CD14-positive monocyte (primary cell): Measurements from ENCODE around the gene MEIOSIN. TPM values are rescaled to one million over a fixed set of nuclear protein-coding genes. Genes with fewer than 3 reads are reported as not detected.
"Not testable (repeated sequence)": the region's sequence is repeated elsewhere in the genome, so short reads cannot be mapped to it uniquely, and the experiment has no call there.

Experiments used
- DNase-seq, 3 donors: peaks; one replicate each; pipeline ENCODE4 v3.0.0-alpha.2; 2011 to 2022
- H2AFZ ChIP-seq: 2 replicates; pipeline ENCODE4 v1.6.0; 2012; ENCODE audit warnings: mild to moderate bottlenecking, low read depth, low read length, inconsistent platforms; ENCODE audit not compliant: insufficient read depth, poor library complexity, severe bottlenecking
- H3K27ac ChIP-seq, 2 donors: 1 replicate in 1 of 2; 2 replicates in 1 of 2; pipeline ENCODE4 v1.5.1; 2012 to 2013; ENCODE audit warnings: low read length in 2 of 2, control low read depth in 1 of 2, inconsistent platforms in 1 of 2, low read depth in 1 of 2, mild to moderate bottlenecking in 1 of 2
- H3K27me3 ChIP-seq, 2 donors: one replicate each; pipeline versions ENCODE4 v1.6.0 to v1.6.1; 2011 to 2013; ENCODE audit warnings: low read length in 2 of 2; ENCODE audit not compliant: control insufficient read depth in 2 of 2, insufficient read depth in 2 of 2
- H3K36me3 ChIP-seq, 2 donors: replicated peaks in 1 of 2; 1 replicate in 1 of 2; 2 replicates in 1 of 2; pipeline versions ENCODE4 v1.5.1 to v1.6.1; 2012 to 2013; ENCODE audit warnings: low read length in 2 of 2, control low read depth in 1 of 2, inconsistent platforms in 1 of 2, mild to moderate bottlenecking in 1 of 2; ENCODE audit not compliant: insufficient read depth in 2 of 2, control insufficient read depth in 1 of 2
- H3K4me1 ChIP-seq, 2 donors: 1 replicate in 1 of 2; 2 replicates in 1 of 2; pipeline versions ENCODE4 v1.5.1 to v1.6.1; 2012 to 2013; ENCODE audit warnings: low read length in 2 of 2, control low read depth in 1 of 2, inconsistent platforms in 1 of 2, mild to moderate bottlenecking in 1 of 2, moderate library complexity in 1 of 2; ENCODE audit not compliant: insufficient read depth in 2 of 2, control insufficient read depth in 1 of 2
- H3K4me2 ChIP-seq: replicated peaks from 2 replicates; pipeline ENCODE3; 2012; ENCODE audit warnings: low read length, moderate library complexity, mild to moderate bottlenecking; ENCODE audit not compliant: poor library complexity, severe bottlenecking; ENCODE audit errors: extremely low read depth
- H3K4me3 ChIP-seq, 3 experiments: fragments of 200-600 bp in 1 of 3; sonication (generic) in 1 of 3; replicated peaks in 1 of 3; 1 replicate in 2 of 3; 2 replicates in 1 of 3; pipeline ENCODE4 v1.5.1; 2011 to 2013; ENCODE audit warnings: low read length in 3 of 3, mild to moderate bottlenecking in 3 of 3, control low read depth in 2 of 3, low read depth in 2 of 3, inconsistent platforms in 1 of 3, moderate library complexity in 1 of 3
- H3K79me2 ChIP-seq: 2 replicates; pipeline ENCODE4 v1.6.0; 2012; ENCODE audit warnings: mild to moderate bottlenecking, control low read depth, inconsistent platforms, low read length, moderate library complexity; ENCODE audit not compliant: insufficient read depth
- H3K9ac ChIP-seq: 2 replicates; pipeline ENCODE4 v1.6.0; 2017; ENCODE audit warnings: low read length, mild to moderate bottlenecking; ENCODE audit not compliant: insufficient read depth, poor library complexity, severe bottlenecking
- H3K9me3 ChIP-seq, 2 donors: replicated peaks in 1 of 2; 1 replicate in 1 of 2; 2 replicates in 1 of 2; pipeline versions ENCODE4 v1.5.1 to v1.6.1; 2012 to 2013; ENCODE audit warnings: low read length in 2 of 2, control low read depth in 1 of 2; ENCODE audit not compliant: control insufficient read depth in 1 of 2, insufficient read depth in 1 of 2
- H4K20me1 ChIP-seq: 2 replicates; pipeline ENCODE4 v1.6.0; 2012; ENCODE audit warnings: mild to moderate bottlenecking, low read length, control low read depth, moderate library complexity; ENCODE audit not compliant: insufficient read depth
- H3K27ac Mint-ChIP-seq, 7 donors: one replicate each; pipeline ENCODE4 v1.8.0; 2020; ENCODE audit warnings: mild to moderate bottlenecking in 7 of 7, mixed read lengths in 7 of 7, moderate library complexity in 6 of 7, inconsistent platforms in 2 of 7
- H3K27me3 Mint-ChIP-seq, 3 donors: one replicate each; pipeline ENCODE4 v1.8.0; 2021 to 2022; ENCODE audit warnings: low read depth in 3 of 3, mild to moderate bottlenecking in 3 of 3, mixed read lengths in 3 of 3, moderate library complexity in 3 of 3, inconsistent platforms in 1 of 3
- H3K36me3 Mint-ChIP-seq, 2 donors: one replicate each; pipeline ENCODE4 v1.8.0; 2020; ENCODE audit warnings: mixed read lengths in 2 of 2, inconsistent platforms in 1 of 2, mild to moderate bottlenecking in 1 of 2
- H3K4me1 Mint-ChIP-seq: one replicate; pipeline ENCODE4 v1.8.0; 2020; ENCODE audit warnings: mild to moderate bottlenecking, mixed read lengths
- H3K4me3 Mint-ChIP-seq, 2 donors: one replicate each; pipeline ENCODE4 v1.8.0; 2020; ENCODE audit warnings: mild to moderate bottlenecking in 2 of 2, mixed read lengths in 2 of 2, moderate library complexity in 1 of 2
- H3K9me3 Mint-ChIP-seq, 7 donors: one replicate each; pipeline ENCODE4 v1.8.0; 2020 to 2022; ENCODE audit warnings: mixed read lengths in 7 of 7, mild to moderate bottlenecking in 6 of 7, moderate library complexity in 6 of 7, inconsistent platforms in 2 of 7
- WGBS: methylation state at CpG from one replicate; pipeline ENCODE4 v1.1.5; 2013; ENCODE audit warnings: missing lambda C conversion rate; ENCODE audit not compliant: insufficient coverage; 5-methylcytosine and 5-hydroxymethylcytosine counted together
- intact Hi-C, 2 donors: fragments of 100-400 bp; cut with micrococcal nuclease; formaldehyde crosslinking; loops; one replicate each; pipeline versions ENCODE4 v1.15.0 to v1.15.1; 2023
- polyA plus RNA-seq, 3 donors: library from polyadenylated mRNA; depleted of rRNA in 1 of 3; unstranded in 2 of 3; stranded (reverse) in 1 of 3; fragments of 300-500 nt in 2 of 3; fragments of >200 nt in 1 of 3; fragmentation: Illumina TruSeq in 2 of 3; gene quantifications; 1 replicate in 2 of 3; 2 replicates in 1 of 3; pipeline ENCODE4 v1.2.3, GENCODE V29; 2012 to 2021
- TF ChIP-seq, protein P1 (sequence below): fragments of 200-600 bp; IDR thresholded peaks from one replicate; pipeline ENCODE4 v1.8.0; 2022; ENCODE audit warnings: antibody characterized with exemption, mild to moderate bottlenecking

The MEIOSIN gene
- polyA plus RNA-seq, 3 donors: not detected

- Mint-ChIP-seq H3K27me3 (peaks cover 0 to 3% (median 3%) of the 10 kb centered on the region in 3 donors), H3K9me3 (peaks cover 0 to 4% (median 0%) of the 10 kb centered on the region in 7 donors), H3K4me3 (peak overlapping the region; percentile 93 to 98), H3K27ac (peak overlapping the region; percentile 90 to 96 (median 93)), H3K4me1 (peaks cover 38% of the 10 kb centered on the region), H3K36me3 (peaks cover 17 to 42% of the 10 kb centered on the region in 2 donors)
- peak overlapping the region; percentile 67 for H3K9ac ChIP-seq
- TF ChIP-seq, protein P1, sequence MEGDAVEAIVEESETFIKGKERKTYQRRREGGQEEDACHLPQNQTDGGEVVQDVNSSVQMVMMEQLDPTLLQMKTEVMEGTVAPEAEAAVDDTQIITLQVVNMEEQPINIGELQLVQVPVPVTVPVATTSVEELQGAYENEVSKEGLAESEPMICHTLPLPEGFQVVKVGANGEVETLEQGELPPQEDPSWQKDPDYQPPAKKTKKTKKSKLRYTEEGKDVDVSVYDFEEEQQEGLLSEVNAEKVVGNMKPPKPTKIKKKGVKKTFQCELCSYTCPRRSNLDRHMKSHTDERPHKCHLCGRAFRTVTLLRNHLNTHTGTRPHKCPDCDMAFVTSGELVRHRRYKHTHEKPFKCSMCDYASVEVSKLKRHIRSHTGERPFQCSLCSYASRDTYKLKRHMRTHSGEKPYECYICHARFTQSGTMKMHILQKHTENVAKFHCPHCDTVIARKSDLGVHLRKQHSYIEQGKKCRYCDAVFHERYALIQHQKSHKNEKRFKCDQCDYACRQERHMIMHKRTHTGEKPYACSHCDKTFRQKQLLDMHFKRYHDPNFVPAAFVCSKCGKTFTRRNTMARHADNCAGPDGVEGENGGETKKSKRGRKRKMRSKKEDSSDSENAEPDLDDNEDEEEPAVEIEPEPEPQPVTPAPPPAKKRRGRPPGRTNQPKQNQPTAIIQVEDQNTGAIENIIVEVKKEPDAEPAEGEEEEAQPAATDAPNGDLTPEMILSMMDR: no peak
- 86% methylated on average over 8 of the region's 12 CpGs for WGBS
- peak overlapping the region; percentile 85 for H3K4me2 ChIP-seq
- peaks cover 21 to 29% of the 10 kb centered on the region in 2 donors for H3K4me1 ChIP-seq
- H2AFZ ChIP-seq: peak overlapping the region; percentile 75
- H3K27me3 ChIP-seq: no peaks in the 10 kb centered on the region
- H3K79me2 ChIP-seq: peaks cover 64% of the 10 kb centered on the region
- H3K36me3 ChIP-seq: peaks cover 5 to 19% of the 10 kb centered on the region in 2 donors
- H3K4me3 ChIP-seq: peak overlapping the region; percentile 41 to 90 (median 49)
- peaks cover 43% of the 10 kb centered on the region for H4K20me1 ChIP-seq
- H3K9me3 ChIP-seq: no peaks in the 10 kb centered on the region
- H3K27ac ChIP-seq: peak overlapping the region; percentile 75 to 87
- DNase-seq: no peak
- intact Hi-C loops: loop anchor here (1.0 to 2.0 kb wide), 2 partner anchors 13 to 25 kb away; partner anchors contain the start of gene FBXO46 (in 2 of the 2)
These were observed 15.1 kb upstream of the MEIOSIN start for GRCh38 chr19:45717983-45718650.

- H3K79me2 ChIP-seq: peaks cover 64% of the 10 kb centered on the region
- H3K27me3 Mint-ChIP-seq, H3K9ac ChIP-seq, H3K4me2 ChIP-seq, H3K9me3 ChIP-seq, DNase-seq, H3K4me3 ChIP-seq, H3K4me3 Mint-ChIP-seq, H2AFZ ChIP-seq, intact Hi-C loops, H3K27ac ChIP-seq, H3K27me3 ChIP-seq, H3K9me3 Mint-ChIP-seq: not testable (repeated sequence)
- WGBS: 98% methylated on average over 8 of the region's 11 CpGs
- Mint-ChIP-seq H3K4me1 (peaks cover 36% of the 10 kb centered on the region), H3K36me3 (peaks cover 26 to 43% of the 10 kb centered on the region in 2 donors), H3K27ac (peak overlapping the region in 3 of 7 donors; percentile 25 to 53 (median 30))
- H3K4me1 ChIP-seq: peaks cover 21 to 29% of the 10 kb centered on the region in 2 donors
- peaks cover 37% of the 10 kb centered on the region for H4K20me1 ChIP-seq
- H3K36me3 ChIP-seq: peaks cover 6 to 24% of the 10 kb centered on the region in 2 donors
These were observed 13.2 kb upstream of the MEIOSIN start for GRCh38 chr19:45720065-45720464.

GRCh38 chr19:45728683-45729082, 4.6 kb upstream of the MEIOSIN start:
- intact Hi-C loops, H3K4me3 ChIP-seq, H3K27me3 Mint-ChIP-seq, H3K27ac ChIP-seq, H3K4me2 ChIP-seq, H2AFZ ChIP-seq, DNase-seq, H3K36me3 ChIP-seq, H3K27ac Mint-ChIP-seq, H3K9me3 ChIP-seq, H3K27me3 ChIP-seq, H3K4me3 Mint-ChIP-seq, H3K9ac ChIP-seq, H3K9me3 Mint-ChIP-seq: not testable (repeated sequence)
- peaks cover 14 to 19% of the 10 kb centered on the region in 2 donors for H3K4me1 ChIP-seq
- H3K79me2 ChIP-seq: peaks cover 71% of the 10 kb centered on the region
- peaks cover 6 to 19% of the 10 kb centered on the region in 2 donors for H3K36me3 Mint-ChIP-seq
- peaks cover 22% of the 10 kb centered on the region for H3K4me1 Mint-ChIP-seq
- H4K20me1 ChIP-seq: peaks cover 47% of the 10 kb centered on the region
- 97% methylated on average over 15 of the region's 18 CpGs for WGBS
